GM23338 (cell line): ENCODE results near the gene PPP1R7. TPM values are rescaled to one million over a fixed set of nuclear protein-coding genes. Genes with fewer than 3 reads are reported as not detected.

Source experiments
- ATAC-seq: fragments of 200-7000 bp; cut with Tn5 transposase; 3 replicates; pipeline ENCODE4 v1.9.1; 2020
- DNase-seq: peaks from one replicate; pipeline ENCODE4 v3.0.0-alpha.2; 2015; ENCODE audit warnings: low spot score
- H2AFZ ChIP-seq: fragments of 200-600 bp; sonication (generic); 2 replicates; pipeline ENCODE4 v1.8.0; 2016; ENCODE audit warnings: antibody characterized with exemption, mild to moderate bottlenecking, moderate library complexity
- H3F3A ChIP-seq: fragments of 200-600 bp; sonication (generic); replicated peaks from 2 replicates; pipeline ENCODE4 v1.8.0; 2017; ENCODE audit warnings: antibody characterized with exemption, mixed run types, low read depth
- H3K27ac ChIP-seq: fragments of 200-600 bp; sonication (generic); 2 replicates; pipeline ENCODE4 v1.6.1; 2016; ENCODE audit warnings: low read depth
- H3K27me3 ChIP-seq: fragments of 200-600 bp; sonication (generic); 2 replicates; pipeline ENCODE4 v1.8.0; 2016; ENCODE audit warnings: mild to moderate bottlenecking, mixed run types, moderate library complexity; ENCODE audit not compliant: insufficient read depth
- H3K36me3 ChIP-seq: fragments of 200-600 bp; sonication (generic); 2 replicates; pipeline ENCODE4 v1.8.0; 2016; ENCODE audit warnings: mild to moderate bottlenecking; ENCODE audit not compliant: insufficient read depth
- H3K4me1 ChIP-seq: fragments of 200-600 bp; sonication (generic); 2 replicates; pipeline ENCODE4 v1.8.0; 2016; ENCODE audit warnings: mild to moderate bottlenecking, moderate library complexity; ENCODE audit not compliant: insufficient read depth
- H3K4me2 ChIP-seq: fragments of 200-600 bp; sonication (generic); 2 replicates; pipeline ENCODE4 v1.7.1; 2017; ENCODE audit warnings: mixed run types
- H3K4me3 ChIP-seq: fragments of 200-600 bp; sonication (generic); 2 replicates; pipeline ENCODE4 v1.6.1; 2016; ENCODE audit warnings: mixed run types
- H3K79me2 ChIP-seq: fragments of 200-600 bp; sonication (generic); replicated peaks from 2 replicates; pipeline ENCODE4 v1.8.0; 2017; ENCODE audit warnings: mild to moderate bottlenecking; ENCODE audit not compliant: insufficient read depth
- H3K9me2 ChIP-seq: fragments of 200-600 bp; sonication (generic); 2 replicates; pipeline ENCODE4 v1.8.0; 2017; ENCODE audit not compliant: insufficient read depth
- H4K20me1 ChIP-seq: fragments of 200-600 bp; sonication (generic); replicated peaks from 2 replicates; pipeline ENCODE4 v1.8.0; 2017; ENCODE audit warnings: mild to moderate bottlenecking; ENCODE audit not compliant: insufficient read depth
- H3K27ac Mint-ChIP-seq: 2 replicates; pipeline ENCODE4 v1.8.0; 2020; ENCODE audit warnings: inconsistent platforms, mild to moderate bottlenecking, moderate library complexity, mixed read lengths
- H3K27me3 Mint-ChIP-seq: 3 replicates; pipeline ENCODE4 v1.8.0; 2022; ENCODE audit warnings: low read depth, mild to moderate bottlenecking, moderate library complexity, mixed read lengths, inconsistent platforms; ENCODE audit not compliant: insufficient read depth, poor library complexity
- H3K36me3 Mint-ChIP-seq: 3 replicates; pipeline ENCODE4 v1.8.0; 2021; ENCODE audit warnings: low read depth, mild to moderate bottlenecking, inconsistent platforms, moderate library complexity, mixed read lengths
- H3K4me1 Mint-ChIP-seq: 3 replicates; pipeline ENCODE4 v1.8.0; 2020; ENCODE audit warnings: mild to moderate bottlenecking, inconsistent platforms, mixed read lengths
- H3K4me3 Mint-ChIP-seq: 3 replicates; pipeline ENCODE4 v1.8.0; 2021; ENCODE audit warnings: moderate library complexity, mild to moderate bottlenecking, inconsistent platforms, mixed read lengths
- H3K9me3 Mint-ChIP-seq: 3 replicates; pipeline ENCODE4 v1.8.0; 2020; ENCODE audit warnings: moderate library complexity, mild to moderate bottlenecking, inconsistent platforms, mixed read lengths
- CREB1 ChIP-seq: fragments of 250-450 bp; sonication (Bioruptor Pico); IDR thresholded peaks from 2 replicates; pipeline ENCODE4 v1.5.0; 2020; ENCODE audit warnings: low read depth, mild to moderate bottlenecking, moderate library complexity
- EZH2 ChIP-seq: fragments of 200-600 bp; sonication (generic); IDR thresholded peaks from one replicate; pipeline ENCODE4 v1.8.0; 2017; ENCODE audit warnings: antibody characterized with exemption, mild to moderate bottlenecking, low read depth; ENCODE audit not compliant: unreplicated experiment
- JUNB ChIP-seq: IDR thresholded peaks from one replicate; pipeline ENCODE4 v1.6.1; 2016; ENCODE audit warnings: antibody characterized with exemption; ENCODE audit not compliant: unreplicated experiment
- NANOG ChIP-seq: IDR thresholded peaks from 2 replicates; pipeline ENCODE4 v1.6.1; 2016; ENCODE audit warnings: antibody characterized with exemption, borderline replicate concordance
- STAT1 ChIP-seq: IDR thresholded peaks from one replicate; pipeline ENCODE4 v1.6.1; 2016; ENCODE audit warnings: antibody characterized with exemption; ENCODE audit not compliant: unreplicated experiment
- ZNF114 ChIP-seq: fragments of 250-450 bp; sonication (Bioruptor Pico); IDR thresholded peaks from 2 replicates; pipeline ENCODE4 v1.5.0; 2020; ENCODE audit warnings: mild to moderate bottlenecking, moderate library complexity
- polyA plus RNA-seq: library from polyadenylated mRNA; unstranded; fragments of >200 nt; fragmentation: Nextera tagmentation; extraction: Ambion mirVana; gene quantifications from 2 replicates; pipeline ENCODE4 v1.2.1, GENCODE V29; 2016
- total RNA-seq: library from RNA; depleted of rRNA; stranded (reverse); fragments of >200 nt; shearing (Covaris generic); gene quantifications from 2 replicates; pipeline ENCODE4 v1.2.3, GENCODE V29; 2014
- TF ChIP-seq, protein P1 (sequence below): fragments of 250-450 bp; sonication (Bioruptor Pico); IDR thresholded peaks from 2 replicates; pipeline ENCODE4 v1.5.0; 2020; ENCODE audit warnings: mild to moderate bottlenecking, moderate library complexity
- TF ChIP-seq, protein P2 (sequence below), 2 experiments: fragments of 200-600 bp in 1 of 2; sonication (generic) in 1 of 2; conservative IDR thresholded peaks; 2 replicates each; pipeline versions ENCODE4 v1.5.1 to v1.6.1; 2016 to 2017; ENCODE audit warnings: antibody characterized with exemption in 2 of 2, low read depth in 2 of 2, mild to moderate bottlenecking in 2 of 2, moderate library complexity in 1 of 2
- TF ChIP-seq, protein P3 (sequence below): IDR thresholded peaks from 2 replicates; pipeline ENCODE4 v1.6.1; 2016; ENCODE audit warnings: antibody characterized with exemption

The PPP1R7 gene
- total and polyA plus RNA-seq, 2 experiments from 2014 or later = 48.2 to 94.3 TPM

DNA sequence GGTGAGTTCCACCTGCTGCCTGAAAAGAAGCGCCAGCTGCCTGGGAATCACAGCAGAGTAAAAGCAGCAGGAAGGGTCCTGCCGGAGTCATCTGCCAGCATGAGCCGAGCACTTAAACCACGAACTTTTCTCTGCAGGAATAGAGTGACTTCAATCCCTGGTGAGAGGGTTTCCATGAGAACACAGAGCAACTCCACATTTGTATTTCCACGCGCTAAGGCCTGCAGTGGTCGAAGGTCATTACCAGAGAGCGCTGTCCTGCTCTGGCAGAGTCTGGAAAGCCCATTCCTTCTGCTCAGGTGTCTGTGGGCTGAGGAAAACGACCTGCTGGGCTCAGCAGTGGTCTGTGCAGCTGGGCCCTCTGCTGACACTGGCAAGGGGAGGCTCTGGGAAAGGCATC lies 7.7 kb upstream of the PPP1R7 start (continued):
- TF ChIP-seq, protein P1, sequence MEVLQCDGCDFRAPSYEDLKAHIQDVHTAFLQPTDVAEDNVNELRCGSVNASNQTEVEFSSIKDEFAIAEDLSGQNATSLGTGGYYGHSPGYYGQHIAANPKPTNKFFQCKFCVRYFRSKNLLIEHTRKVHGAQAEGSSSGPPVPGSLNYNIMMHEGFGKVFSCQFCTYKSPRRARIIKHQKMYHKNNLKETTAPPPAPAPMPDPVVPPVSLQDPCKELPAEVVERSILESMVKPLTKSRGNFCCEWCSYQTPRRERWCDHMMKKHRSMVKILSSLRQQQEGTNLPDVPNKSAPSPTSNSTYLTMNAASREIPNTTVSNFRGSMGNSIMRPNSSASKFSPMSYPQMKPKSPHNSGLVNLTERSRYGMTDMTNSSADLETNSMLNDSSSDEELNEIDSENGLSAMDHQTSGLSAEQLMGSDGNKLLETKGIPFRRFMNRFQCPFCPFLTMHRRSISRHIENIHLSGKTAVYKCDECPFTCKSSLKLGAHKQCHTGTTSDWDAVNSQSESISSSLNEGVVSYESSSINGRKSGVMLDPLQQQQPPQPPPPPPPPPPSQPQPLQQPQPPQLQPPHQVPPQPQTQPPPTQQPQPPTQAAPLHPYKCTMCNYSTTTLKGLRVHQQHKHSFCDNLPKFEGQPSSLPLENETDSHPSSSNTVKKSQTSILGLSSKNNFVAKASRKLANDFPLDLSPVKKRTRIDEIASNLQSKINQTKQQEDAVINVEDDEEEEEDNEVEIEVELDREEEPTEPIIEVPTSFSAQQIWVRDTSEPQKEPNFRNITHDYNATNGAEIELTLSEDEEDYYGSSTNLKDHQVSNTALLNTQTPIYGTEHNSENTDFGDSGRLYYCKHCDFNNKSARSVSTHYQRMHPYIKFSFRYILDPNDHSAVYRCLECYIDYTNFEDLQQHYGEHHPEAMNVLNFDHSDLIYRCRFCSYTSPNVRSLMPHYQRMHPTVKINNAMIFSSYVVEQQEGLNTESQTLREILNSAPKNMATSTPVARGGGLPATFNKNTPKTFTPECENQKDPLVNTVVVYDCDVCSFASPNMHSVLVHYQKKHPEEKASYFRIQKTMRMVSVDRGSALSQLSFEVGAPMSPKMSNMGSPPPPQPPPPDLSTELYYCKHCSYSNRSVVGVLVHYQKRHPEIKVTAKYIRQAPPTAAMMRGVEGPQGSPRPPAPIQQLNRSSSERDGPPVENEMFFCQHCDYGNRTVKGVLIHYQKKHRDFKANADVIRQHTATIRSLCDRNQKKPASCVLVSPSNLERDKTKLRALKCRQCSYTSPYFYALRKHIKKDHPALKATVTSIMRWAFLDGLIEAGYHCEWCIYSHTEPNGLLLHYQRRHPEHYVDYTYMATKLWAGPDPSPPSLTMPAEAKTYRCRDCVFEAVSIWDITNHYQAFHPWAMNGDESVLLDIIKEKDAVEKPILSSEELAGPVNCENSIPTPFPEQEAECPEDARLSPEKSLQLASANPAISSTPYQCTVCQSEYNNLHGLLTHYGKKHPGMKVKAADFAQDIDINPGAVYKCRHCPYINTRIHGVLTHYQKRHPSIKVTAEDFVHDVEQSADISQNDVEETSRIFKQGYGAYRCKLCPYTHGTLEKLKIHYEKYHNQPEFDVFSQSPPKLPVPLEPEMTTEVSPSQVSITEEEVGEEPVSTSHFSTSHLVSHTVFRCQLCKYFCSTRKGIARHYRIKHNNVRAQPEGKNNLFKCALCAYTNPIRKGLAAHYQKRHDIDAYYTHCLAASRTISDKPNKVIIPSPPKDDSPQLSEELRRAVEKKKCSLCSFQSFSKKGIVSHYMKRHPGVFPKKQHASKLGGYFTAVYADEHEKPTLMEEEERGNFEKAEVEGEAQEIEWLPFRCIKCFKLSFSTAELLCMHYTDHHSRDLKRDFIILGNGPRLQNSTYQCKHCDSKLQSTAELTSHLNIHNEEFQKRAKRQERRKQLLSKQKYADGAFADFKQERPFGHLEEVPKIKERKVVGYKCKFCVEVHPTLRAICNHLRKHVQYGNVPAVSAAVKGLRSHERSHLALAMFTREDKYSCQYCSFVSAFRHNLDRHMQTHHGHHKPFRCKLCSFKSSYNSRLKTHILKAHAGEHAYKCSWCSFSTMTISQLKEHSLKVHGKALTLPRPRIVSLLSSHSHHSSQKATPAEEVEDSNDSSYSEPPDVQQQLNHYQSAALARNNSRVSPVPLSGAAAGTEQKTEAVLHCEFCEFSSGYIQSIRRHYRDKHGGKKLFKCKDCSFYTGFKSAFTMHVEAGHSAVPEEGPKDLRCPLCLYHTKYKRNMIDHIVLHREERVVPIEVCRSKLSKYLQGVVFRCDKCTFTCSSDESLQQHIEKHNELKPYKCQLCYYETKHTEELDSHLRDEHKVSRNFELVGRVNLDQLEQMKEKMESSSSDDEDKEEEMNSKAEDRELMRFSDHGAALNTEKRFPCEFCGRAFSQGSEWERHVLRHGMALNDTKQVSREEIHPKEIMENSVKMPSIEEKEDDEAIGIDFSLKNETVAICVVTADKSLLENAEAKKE = no peak
- TF ChIP-seq NANOG (no peak), STAT1 (no peak)

DNA sequence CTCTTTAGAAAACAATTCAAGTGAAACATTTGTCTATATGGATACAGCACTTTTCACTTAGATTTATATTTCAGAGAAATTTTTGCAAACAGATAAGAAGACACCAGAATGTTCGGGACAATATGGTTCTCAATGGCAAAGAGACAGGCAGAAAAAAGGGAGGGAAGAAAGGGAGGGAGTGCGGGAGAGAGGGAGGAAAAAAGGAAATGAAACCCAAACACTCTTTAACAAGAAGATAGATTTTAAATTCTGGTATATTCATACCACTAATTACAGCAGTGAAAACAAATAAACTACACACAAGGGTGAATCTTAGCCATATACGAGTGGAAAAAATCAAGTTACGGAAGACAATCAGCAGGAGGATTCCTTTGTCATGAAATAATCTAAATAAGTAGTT lies 4.0 kb upstream of the PPP1R7 start:
- ATAC-seq (no peak), DNase-seq (no peak)
- no peak overlapping the region for H3K4me3 ChIP-seq
- no peaks in the 10 kb centered on the region for H3K27me3 ChIP-seq
- no peaks in the 10 kb centered on the region for H3K36me3 ChIP-seq
- no peak overlapping the region for H3K27ac ChIP-seq
- no peak overlapping the region for H3K4me2 ChIP-seq
- Mint-ChIP-seq H3K36me3 (peaks cover 11% of the 10 kb centered on the region; the same call in 2 of the 3 replicates), H3K4me1 (peaks cover 16% of the 10 kb centered on the region), H3K27ac (no peak overlapping the region), H3K9me3 (no peaks in the 10 kb centered on the region; the same call in 2 of the 3 replicates), H3K27me3 (peaks cover 14% of the 10 kb centered on the region), H3K4me3 (no peak overlapping the region)
- 0 out of 2 replicates have a peak, but pooled peaks cover 6% of the 10 kb centered on the region for H3F3A ChIP-seq
- no peak overlapping the region for H2AFZ ChIP-seq
- peaks cover 68% of the 10 kb centered on the region for H3K79me2 ChIP-seq
- H4K20me1 ChIP-seq = peaks cover 15% of the 10 kb centered on the region
- H3K9me2 ChIP-seq = no peaks in the 10 kb centered on the region
- peaks cover 14% of the 10 kb centered on the region for H3K4me1 ChIP-seq
- no peak for TF ChIP-seq NANOG
- TF ChIP-seq, protein P2, sequence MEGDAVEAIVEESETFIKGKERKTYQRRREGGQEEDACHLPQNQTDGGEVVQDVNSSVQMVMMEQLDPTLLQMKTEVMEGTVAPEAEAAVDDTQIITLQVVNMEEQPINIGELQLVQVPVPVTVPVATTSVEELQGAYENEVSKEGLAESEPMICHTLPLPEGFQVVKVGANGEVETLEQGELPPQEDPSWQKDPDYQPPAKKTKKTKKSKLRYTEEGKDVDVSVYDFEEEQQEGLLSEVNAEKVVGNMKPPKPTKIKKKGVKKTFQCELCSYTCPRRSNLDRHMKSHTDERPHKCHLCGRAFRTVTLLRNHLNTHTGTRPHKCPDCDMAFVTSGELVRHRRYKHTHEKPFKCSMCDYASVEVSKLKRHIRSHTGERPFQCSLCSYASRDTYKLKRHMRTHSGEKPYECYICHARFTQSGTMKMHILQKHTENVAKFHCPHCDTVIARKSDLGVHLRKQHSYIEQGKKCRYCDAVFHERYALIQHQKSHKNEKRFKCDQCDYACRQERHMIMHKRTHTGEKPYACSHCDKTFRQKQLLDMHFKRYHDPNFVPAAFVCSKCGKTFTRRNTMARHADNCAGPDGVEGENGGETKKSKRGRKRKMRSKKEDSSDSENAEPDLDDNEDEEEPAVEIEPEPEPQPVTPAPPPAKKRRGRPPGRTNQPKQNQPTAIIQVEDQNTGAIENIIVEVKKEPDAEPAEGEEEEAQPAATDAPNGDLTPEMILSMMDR (conservative IDR thresholded peaks at IDR 0.05; ENCODE audit: low read depth in 2 of 2) = no peak
- TF ChIP-seq JUNB = no peak
- no peak for TF ChIP-seq ZNF114
- no peak for TF ChIP-seq EZH2
- TF ChIP-seq STAT1 = no peak
- TF ChIP-seq, protein P3, sequence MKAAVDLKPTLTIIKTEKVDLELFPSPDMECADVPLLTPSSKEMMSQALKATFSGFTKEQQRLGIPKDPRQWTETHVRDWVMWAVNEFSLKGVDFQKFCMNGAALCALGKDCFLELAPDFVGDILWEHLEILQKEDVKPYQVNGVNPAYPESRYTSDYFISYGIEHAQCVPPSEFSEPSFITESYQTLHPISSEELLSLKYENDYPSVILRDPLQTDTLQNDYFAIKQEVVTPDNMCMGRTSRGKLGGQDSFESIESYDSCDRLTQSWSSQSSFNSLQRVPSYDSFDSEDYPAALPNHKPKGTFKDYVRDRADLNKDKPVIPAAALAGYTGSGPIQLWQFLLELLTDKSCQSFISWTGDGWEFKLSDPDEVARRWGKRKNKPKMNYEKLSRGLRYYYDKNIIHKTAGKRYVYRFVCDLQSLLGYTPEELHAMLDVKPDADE = no peak
- no peak for TF ChIP-seq CREB1 (CRISPR knock-in tag)
